Thyroid gland (tissue), 4 donors: ENCODE data around the gene BLACAT1.

Experiments
- CTCF ChIP-seq, 6 experiments: fragments of 200-600 bp in 3 of 6; fragments of 450-650 bp in 3 of 6; sonication (generic) in 3 of 6; IDR thresholded peaks; one replicate each; pipeline ENCODE4 v1.5.1; 2016 to 2019; ENCODE audit warnings: antibody characterized with exemption in 6 of 6, mild to moderate bottlenecking in 2 of 6, inconsistent platforms in 1 of 6, moderate library complexity in 1 of 6
- POLR2A ChIP-seq, 2 donors: fragments of 450-650 bp; IDR thresholded peaks; one replicate each; pipeline ENCODE4 v1.6.1; 2017; ENCODE audit warnings: antibody characterized with exemption in 2 of 2, mild to moderate bottlenecking in 2 of 2, moderate library complexity in 1 of 2

- no peak for TF ChIP-seq CTCF (IDR thresholded peaks at IDR 0.05)
- peak in 1 of 2 donors; percentile 34 for TF ChIP-seq POLR2A (IDR thresholded peaks at IDR 0.05)
Measured at GRCh38 chr1:205448540-205449253, 7.1 kb downstream of the BLACAT1 start.
